Measurements from ENCODE around the gene DENND10. TPM values are rescaled to one million over a fixed set of nuclear protein-coding genes. Genes with fewer than 3 reads are reported as not detected.

The DENND10 gene
- total and polyA plus RNA-seq, 2 donors (not counting 3 experiments of a cell fraction or from before 2014, with no cell fraction given) = 39.1 to 50.1 TPM

DNA sequence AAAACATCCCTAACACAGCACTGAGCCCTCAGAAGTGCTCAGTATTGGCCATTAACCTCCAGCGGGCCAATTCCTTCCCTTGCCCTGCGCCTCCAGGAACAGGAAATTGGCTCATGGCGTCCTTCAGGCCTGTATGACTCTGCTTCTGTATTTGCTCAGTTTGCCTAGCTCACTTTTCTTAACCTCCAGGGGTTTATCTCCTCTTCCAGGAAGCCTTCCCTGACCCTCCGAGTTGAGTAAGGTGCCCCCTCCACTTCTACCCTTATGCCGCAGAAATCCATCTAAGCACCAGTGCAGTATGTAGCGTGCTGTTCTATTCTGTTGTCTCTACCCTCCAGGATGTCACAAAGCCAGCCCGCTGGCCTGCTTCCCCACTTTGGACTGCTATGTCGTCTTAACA lies 62.7 kb downstream of the DENND10 start:
- dilution Hi-C loops (cut with MboI; ENCODE audit: extremely low pct_ligation_motif_present, low sequenced_read_pairs) = no loop called here

DNA sequence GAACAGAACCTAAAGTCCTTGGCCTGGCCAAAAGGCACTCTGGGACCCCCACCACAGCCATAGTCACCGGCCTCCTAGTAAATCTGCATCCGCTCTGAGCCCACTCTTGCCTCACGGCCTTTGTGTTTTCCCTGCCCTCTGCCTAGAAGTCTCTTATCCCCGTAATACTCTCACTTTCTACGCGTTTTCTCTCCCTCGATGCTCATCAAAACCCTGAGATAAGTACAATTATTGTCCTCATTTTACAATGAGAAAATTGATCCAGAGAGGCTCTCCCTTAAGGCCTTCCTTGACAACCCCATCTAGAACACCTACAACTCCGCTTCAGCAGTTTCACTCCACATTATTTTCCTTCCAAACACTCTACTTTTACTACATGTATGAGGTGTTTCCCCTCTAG lies 63.1 kb downstream of the DENND10 start:
- CTCF ChIA-PET = interaction anchor here (1.0 to 1.4 kb wide), 4 partner anchors 31 to 376 kb away, joined by 3 to 5 read pairs (median 4); partner anchors contain the start of gene RGS10
- Histone ChIP-seq H3K9ac (replicated peaks; ENCODE audit: extremely low read depth, insufficient read depth, low read length) (no peak overlapping the region), H3K27ac (ENCODE audit: insufficient read depth, low read depth, low read length) (peak overlapping the region; percentile 54)

More for the DNA sequence above, 62.7 kb downstream of the DENND10 start:
- TF ChIP-seq FOS (IDR thresholded peaks at IDR 0.05; ENCODE audit: borderline replicate concordance, insufficient read depth, low read length) (peak; percentile 9), MYC (IDR thresholded peaks at IDR 0.05; ENCODE audit: low read depth, low read length) (no peak)
- no peak overlapping the region for H3K4me3 ChIP-seq (replicated peaks in 1 of 3; ENCODE audit: insufficient read depth in 1 of 3, low read depth in 1 of 3, low read length in 3 of 3)
- no TSS peak for BruUV-seq (replicated peaks)
- H2AFZ ChIP-seq (ENCODE audit: low read depth, low read length) = peak overlapping the region; percentile 34
- no peaks in the 10 kb centered on the region for H4K20me1 ChIP-seq (replicated peaks; ENCODE audit: control insufficient read depth, extremely low read depth, insufficient read depth, low read length)
- H3K9me1 ChIP-seq (replicated peaks; ENCODE audit: control insufficient read depth, extremely low read depth, insufficient read depth, low read length) = no peaks in the 10 kb centered on the region
- H3K4me1 ChIP-seq (ENCODE audit: control insufficient read depth, extremely low read depth, insufficient read depth, low read length) = peaks cover 24% of the 10 kb centered on the region
- no peaks in the 10 kb centered on the region for H3K79me2 ChIP-seq (ENCODE audit: control insufficient read depth, insufficient read depth, low read length)
- H3K4me2 ChIP-seq (ENCODE audit: insufficient read depth, low read length) = peak overlapping the region; percentile 63
- FAIRE-seq (peak; percentile 93), DNase-seq (ENCODE audit: low read depth, low spot score) (peak; percentile 55)
- H3K9ac ChIP-seq (replicated peaks; ENCODE audit: extremely low read depth, insufficient read depth, low read length) = no peak overlapping the region
- intact Hi-C loops (cut with micrococcal nuclease) = loop anchor here (1.0 to 5.0 kb wide), 4 partner anchors 12 to 431 kb away; partner anchors contain the start of genes DENND10, EIF3A, PRDX3 and TIAL1
- ChIA-PET CTCF (interaction anchor here (1.0 to 4.1 kb wide), 4 partner anchors 32 to 377 kb away, joined by 3 to 12 read pairs (median 5); partner anchors contain the start of gene RGS10), POLR2A (interaction anchor here (0.5 kb wide), 1 partner anchor 14 kb away, joined by 4 read pairs; no protein-coding TSS in a partner anchor)
- H3K9me3 ChIP-seq (replicated peaks; ENCODE audit: control insufficient read depth, insufficient read depth, low read length) = no peaks in the 10 kb centered on the region
- H3K36me3 ChIP-seq (ENCODE audit: control insufficient read depth in 2 of 2, extremely low read depth in 1 of 2, insufficient read depth in 2 of 2, low read length in 2 of 2) = peaks cover 15 to 19% of the 10 kb centered on the region in 2 experiments
- H3K27me3 ChIP-seq (ENCODE audit: control insufficient read depth in 2 of 2, insufficient read depth in 2 of 2, low read length in 2 of 2) = no peaks in the 10 kb centered on the region
- H3K27ac ChIP-seq (ENCODE audit: insufficient read depth, low read depth, low read length) = peak overlapping the region; percentile 54

More for the DNA sequence above, 63.1 kb downstream of the DENND10 start:
- Histone ChIP-seq H2AFZ (ENCODE audit: low read depth, low read length) (no peak overlapping the region), H3K4me1 (ENCODE audit: control insufficient read depth, extremely low read depth, insufficient read depth, low read length) (peaks cover 24% of the 10 kb centered on the region), H3K9me1 (replicated peaks; ENCODE audit: control insufficient read depth, extremely low read depth, insufficient read depth, low read length) (no peaks in the 10 kb centered on the region), H3K4me3 (replicated peaks in 1 of 3; ENCODE audit: insufficient read depth in 1 of 3, low read depth in 1 of 3, low read length in 3 of 3) (no peak overlapping the region), H3K79me2 (ENCODE audit: control insufficient read depth, insufficient read depth, low read length) (no peaks in the 10 kb centered on the region), H3K4me2 (ENCODE audit: insufficient read depth, low read length) (no peak overlapping the region), H3K27me3 (ENCODE audit: control insufficient read depth in 2 of 2, insufficient read depth in 2 of 2, low read length in 2 of 2) (no peaks in the 10 kb centered on the region), H4K20me1 (replicated peaks; ENCODE audit: control insufficient read depth, extremely low read depth, insufficient read depth, low read length) (no peaks in the 10 kb centered on the region), H3K36me3 (ENCODE audit: control insufficient read depth in 2 of 2, extremely low read depth in 1 of 2, insufficient read depth in 2 of 2, low read length in 2 of 2) (peaks cover 19 to 21% of the 10 kb centered on the region in 2 experiments), H3K9me3 (replicated peaks; ENCODE audit: control insufficient read depth, insufficient read depth, low read length) (no peaks in the 10 kb centered on the region)
- intact Hi-C loops (cut with micrococcal nuclease) = loop anchor here (2.0 to 5.0 kb wide), 3 partner anchors 65 to 430 kb away; partner anchors contain the start of genes DENND10, EIF3A and TIAL1
- DNase-seq (ENCODE audit: low read depth, low spot score) (no peak), FAIRE-seq (peak; percentile 28)
- no peak for TF ChIP-seq POLR2AphosphoS5 (IDR thresholded peaks at IDR 0.05; ENCODE audit: insufficient read depth, low read depth, low read length)
- no peak for TF ChIP-seq FOS (IDR thresholded peaks at IDR 0.05; ENCODE audit: borderline replicate concordance, insufficient read depth, low read length)
- TF ChIP-seq, protein P1, sequence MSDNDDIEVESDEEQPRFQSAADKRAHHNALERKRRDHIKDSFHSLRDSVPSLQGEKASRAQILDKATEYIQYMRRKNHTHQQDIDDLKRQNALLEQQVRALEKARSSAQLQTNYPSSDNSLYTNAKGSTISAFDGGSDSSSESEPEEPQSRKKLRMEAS (IDR thresholded peaks at IDR 0.05; ENCODE audit: insufficient read depth, insufficient read length) = no peak
- no peak for TF ChIP-seq GATA2 (IDR thresholded peaks at IDR 0.05; ENCODE audit: insufficient read depth, insufficient read length, low read depth, low read length)
- no peak for TF ChIP-seq EZH2 (IDR thresholded peaks at IDR 0.05; ENCODE audit: borderline replicate concordance, low read depth, low read length, severe bottlenecking)
- TF ChIP-seq JUN (IDR thresholded peaks at IDR 0.05; ENCODE audit: borderline replicate concordance, insufficient read depth, insufficient read length, low read depth) = no peak
- TF ChIP-seq, protein P2, sequence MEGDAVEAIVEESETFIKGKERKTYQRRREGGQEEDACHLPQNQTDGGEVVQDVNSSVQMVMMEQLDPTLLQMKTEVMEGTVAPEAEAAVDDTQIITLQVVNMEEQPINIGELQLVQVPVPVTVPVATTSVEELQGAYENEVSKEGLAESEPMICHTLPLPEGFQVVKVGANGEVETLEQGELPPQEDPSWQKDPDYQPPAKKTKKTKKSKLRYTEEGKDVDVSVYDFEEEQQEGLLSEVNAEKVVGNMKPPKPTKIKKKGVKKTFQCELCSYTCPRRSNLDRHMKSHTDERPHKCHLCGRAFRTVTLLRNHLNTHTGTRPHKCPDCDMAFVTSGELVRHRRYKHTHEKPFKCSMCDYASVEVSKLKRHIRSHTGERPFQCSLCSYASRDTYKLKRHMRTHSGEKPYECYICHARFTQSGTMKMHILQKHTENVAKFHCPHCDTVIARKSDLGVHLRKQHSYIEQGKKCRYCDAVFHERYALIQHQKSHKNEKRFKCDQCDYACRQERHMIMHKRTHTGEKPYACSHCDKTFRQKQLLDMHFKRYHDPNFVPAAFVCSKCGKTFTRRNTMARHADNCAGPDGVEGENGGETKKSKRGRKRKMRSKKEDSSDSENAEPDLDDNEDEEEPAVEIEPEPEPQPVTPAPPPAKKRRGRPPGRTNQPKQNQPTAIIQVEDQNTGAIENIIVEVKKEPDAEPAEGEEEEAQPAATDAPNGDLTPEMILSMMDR (IDR thresholded peaks at IDR 0.05; ENCODE audit: extremely low read depth in 1 of 2, insufficient read depth in 1 of 2, low read depth in 1 of 2, low read length in 2 of 2) = no peak
- TF ChIP-seq MYC (IDR thresholded peaks at IDR 0.05; ENCODE audit: low read depth, low read length) = no peak
- TF ChIP-seq POLR2A (IDR thresholded peaks at IDR 0.05; ENCODE audit: low read depth, low read length) = no peak
- POLR2A ChIA-PET = interaction anchor here (0.5 kb wide), 1 partner anchor 14 kb away, joined by 4 read pairs; no protein-coding TSS in a partner anchor
- no TSS peak for BruUV-seq (replicated peaks)
- dilution Hi-C loops (cut with MboI; ENCODE audit: extremely low pct_ligation_motif_present, low sequenced_read_pairs) = no loop called here
